Loucy (cell line): ENCODE data around the gene SLC8A2.

Experiments
- H2AFZ ChIP-seq: fragments of 200-600 bp; sonication (generic); 2 replicates; pipeline ENCODE4 v1.6.0; 2016; ENCODE audit warnings: antibody characterized with exemption, mild to moderate bottlenecking, low read length, moderate library complexity
- H3F3A ChIP-seq: fragments of 200-600 bp; 2 replicates; pipeline ENCODE4 v1.6.0; 2016; ENCODE audit warnings: antibody characterized with exemption, low read depth, mild to moderate bottlenecking
- H3K27me3 ChIP-seq: fragments of 200-600 bp; sonication (generic); 2 replicates; pipeline ENCODE4 v1.6.1; 2014; ENCODE audit warnings: low read length, mild to moderate bottlenecking; ENCODE audit not compliant: insufficient read depth, poor library complexity, severe bottlenecking
- H3K36me3 ChIP-seq: fragments of 200-600 bp; sonication (generic); 2 replicates; pipeline ENCODE4 v1.6.1; 2016; ENCODE audit warnings: low read length; ENCODE audit not compliant: insufficient read depth
- H3K4me1 ChIP-seq: fragments of 200-600 bp; sonication (generic); 2 replicates; pipeline ENCODE4 v1.5.1; 2014; ENCODE audit warnings: low read length, mild to moderate bottlenecking; ENCODE audit not compliant: insufficient read depth, poor library complexity, severe bottlenecking
- H3K4me2 ChIP-seq: fragments of 200-600 bp; sonication (generic); 2 replicates; pipeline ENCODE4 v1.6.0; 2014; ENCODE audit warnings: antibody characterized with exemption, low read length, low read depth, mild to moderate bottlenecking; ENCODE audit not compliant: poor library complexity, severe bottlenecking
- H3K4me3 ChIP-seq: fragments of 200-600 bp; sonication (generic); 2 replicates; pipeline ENCODE4 v1.5.1; 2014; ENCODE audit warnings: low read length, mild to moderate bottlenecking, mixed read lengths; ENCODE audit not compliant: poor library complexity, severe bottlenecking
- H3K79me2 ChIP-seq: fragments of 200-600 bp; sonication (generic); 2 replicates; pipeline ENCODE4 v1.6.1; 2014; ENCODE audit warnings: low read length; ENCODE audit not compliant: insufficient read depth
- H3K9ac ChIP-seq: fragments of 200-600 bp; sonication (generic); 2 replicates; pipeline ENCODE4 v1.6.0; 2014; ENCODE audit warnings: mild to moderate bottlenecking, low read depth, low read length, moderate library complexity; ENCODE audit not compliant: poor library complexity, severe bottlenecking
- H3K9me2 ChIP-seq: fragments of 200-600 bp; sonication (generic); replicated peaks from 2 replicates; pipeline ENCODE4 v1.6.1; 2016; ENCODE audit warnings: low read depth, low read length, mixed read lengths
- H3K9me3 ChIP-seq: fragments of 200-600 bp; sonication (generic); 2 replicates; pipeline ENCODE4 v1.6.1; 2014; ENCODE audit warnings: mild to moderate bottlenecking, antibody characterized with exemption, low read length, low read depth; ENCODE audit not compliant: insufficient read depth
- H4K20me1 ChIP-seq: fragments of 200-600 bp; sonication (generic); 2 replicates; pipeline ENCODE4 v1.6.0; 2014; ENCODE audit warnings: antibody characterized with exemption, low read length, mild to moderate bottlenecking; ENCODE audit not compliant: insufficient read depth, poor library complexity, severe bottlenecking
- EZH2phosphoT487 ChIP-seq: fragments of 200-600 bp; IDR thresholded peaks from 2 replicates; pipeline ENCODE4 v1.6.1; 2018; ENCODE audit warnings: antibody characterized with exemption, mild to moderate bottlenecking, moderate library complexity, borderline replicate concordance
- TF ChIP-seq, protein P1 (sequence below): fragments of 200-600 bp; sonication (generic); conservative IDR thresholded peaks from 2 replicates; pipeline ENCODE4 v1.5.1; 2014; ENCODE audit warnings: mild to moderate bottlenecking, antibody characterized with exemption, low read length

SLC8A2 gene

DNA sequence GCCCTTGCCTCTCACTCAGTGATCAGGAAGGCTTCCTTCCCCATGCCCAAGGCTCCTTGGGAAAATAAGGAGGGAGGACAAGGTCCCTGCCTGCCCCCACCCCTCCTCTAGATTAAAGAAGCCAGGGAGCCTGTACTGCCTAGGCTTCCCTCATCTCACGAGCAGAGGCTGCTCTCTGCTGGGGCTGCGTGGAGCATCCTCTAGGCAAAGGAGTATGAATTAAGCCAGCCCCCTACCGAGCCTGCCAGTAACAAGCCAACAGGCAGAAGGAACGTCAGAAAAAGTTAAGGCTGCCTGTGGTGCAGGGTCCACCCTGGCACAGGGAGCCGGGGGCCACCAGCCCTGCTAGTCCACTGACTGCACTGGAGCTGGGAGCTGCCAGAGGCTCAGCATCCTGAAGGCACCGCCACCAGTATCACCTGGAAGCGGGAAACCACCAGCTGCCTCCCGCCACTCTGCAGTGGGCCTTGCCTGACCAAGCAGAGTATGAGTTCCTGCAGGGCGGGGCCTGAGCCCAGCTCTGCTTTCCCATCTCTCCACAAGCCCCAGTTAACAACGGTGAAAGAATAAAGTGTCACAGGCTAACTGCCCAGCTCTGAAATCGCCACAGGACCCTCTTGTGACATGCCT lies 36.3 kb upstream of the SLC8A2 start:
- H3K79me2 ChIP-seq: peaks cover 64% of the 10 kb centered on the region
- TF ChIP-seq, protein P1, sequence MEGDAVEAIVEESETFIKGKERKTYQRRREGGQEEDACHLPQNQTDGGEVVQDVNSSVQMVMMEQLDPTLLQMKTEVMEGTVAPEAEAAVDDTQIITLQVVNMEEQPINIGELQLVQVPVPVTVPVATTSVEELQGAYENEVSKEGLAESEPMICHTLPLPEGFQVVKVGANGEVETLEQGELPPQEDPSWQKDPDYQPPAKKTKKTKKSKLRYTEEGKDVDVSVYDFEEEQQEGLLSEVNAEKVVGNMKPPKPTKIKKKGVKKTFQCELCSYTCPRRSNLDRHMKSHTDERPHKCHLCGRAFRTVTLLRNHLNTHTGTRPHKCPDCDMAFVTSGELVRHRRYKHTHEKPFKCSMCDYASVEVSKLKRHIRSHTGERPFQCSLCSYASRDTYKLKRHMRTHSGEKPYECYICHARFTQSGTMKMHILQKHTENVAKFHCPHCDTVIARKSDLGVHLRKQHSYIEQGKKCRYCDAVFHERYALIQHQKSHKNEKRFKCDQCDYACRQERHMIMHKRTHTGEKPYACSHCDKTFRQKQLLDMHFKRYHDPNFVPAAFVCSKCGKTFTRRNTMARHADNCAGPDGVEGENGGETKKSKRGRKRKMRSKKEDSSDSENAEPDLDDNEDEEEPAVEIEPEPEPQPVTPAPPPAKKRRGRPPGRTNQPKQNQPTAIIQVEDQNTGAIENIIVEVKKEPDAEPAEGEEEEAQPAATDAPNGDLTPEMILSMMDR: no peak
- TF ChIP-seq EZH2phosphoT487: no peak
- peaks cover 33% of the 10 kb centered on the region for H4K20me1 ChIP-seq
- no peak overlapping the region for H2AFZ ChIP-seq
- H3K36me3 ChIP-seq: peaks cover 11% of the 10 kb centered on the region; the same call in 1 of the 2 replicates
- H3K9me3 ChIP-seq: no peaks in the 10 kb centered on the region
- H3F3A ChIP-seq: no peaks in the 10 kb centered on the region
- no peak overlapping the region for H3K9ac ChIP-seq
- no peaks in the 10 kb centered on the region for H3K27me3 ChIP-seq
- no peak overlapping the region for H3K4me3 ChIP-seq
- no peaks in the 10 kb centered on the region for H3K9me2 ChIP-seq
- peak overlapping the region; percentile 2 for H3K4me2 ChIP-seq
- H3K4me1 ChIP-seq: peaks cover 12% of the 10 kb centered on the region

DNA sequence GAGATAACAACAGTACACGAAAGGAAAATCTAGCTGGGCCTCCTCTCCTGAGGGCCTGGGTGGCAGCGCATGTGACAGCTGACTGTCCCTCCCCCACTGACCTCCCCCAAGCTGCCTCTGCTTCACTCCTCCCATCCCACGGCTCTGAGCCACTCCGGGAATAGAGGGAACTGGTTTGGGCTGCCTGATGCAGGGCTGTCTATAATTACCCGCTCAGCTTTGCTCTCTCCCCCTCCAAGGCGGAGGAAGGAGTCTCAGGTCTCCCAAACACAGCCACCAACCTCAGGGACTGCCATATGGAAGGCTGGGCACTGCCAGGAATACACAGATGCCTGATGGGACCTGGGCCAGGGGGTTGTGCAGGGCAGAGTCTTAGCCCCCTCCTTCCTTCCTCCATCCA lies 35.3 kb upstream of the SLC8A2 start:
- no peak overlapping the region for H3K9ac ChIP-seq
- no peaks in the 10 kb centered on the region for H3F3A ChIP-seq
- peaks cover 2% of the 10 kb centered on the region for H3K4me1 ChIP-seq
- TF ChIP-seq, protein P1: no peak
- no peak for TF ChIP-seq EZH2phosphoT487
- H3K36me3 ChIP-seq: peaks cover 18% of the 10 kb centered on the region; the same call in 1 of the 2 replicates
- H3K9me2 ChIP-seq: no peaks in the 10 kb centered on the region
- peaks cover 24% of the 10 kb centered on the region for H4K20me1 ChIP-seq
- H3K4me3 ChIP-seq: no peak overlapping the region
- no peaks in the 10 kb centered on the region for H3K9me3 ChIP-seq
- no peak overlapping the region for H3K4me2 ChIP-seq
- H2AFZ ChIP-seq: no peak overlapping the region
- no peaks in the 10 kb centered on the region for H3K27me3 ChIP-seq
- H3K79me2 ChIP-seq: peaks cover 54% of the 10 kb centered on the region

DNA sequence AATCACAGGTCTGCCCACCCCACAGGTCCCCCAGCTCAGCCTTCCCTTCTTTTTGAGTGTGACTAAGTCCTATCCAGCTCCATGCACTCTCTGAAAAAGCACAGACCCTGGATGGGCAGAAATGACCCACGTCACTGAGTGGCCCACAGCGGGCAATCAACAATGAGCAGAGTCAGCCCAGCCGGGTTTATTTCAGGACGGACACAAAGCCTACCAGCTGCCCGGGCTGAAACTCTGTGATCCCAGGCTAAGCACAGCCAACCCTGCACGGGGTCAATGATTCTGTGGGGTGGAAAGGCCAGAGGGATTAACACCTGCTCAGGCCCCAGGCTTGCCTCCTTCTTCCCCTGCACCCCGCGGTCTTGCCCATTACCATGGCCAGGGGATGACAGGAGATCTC lies 34.8 kb upstream of the SLC8A2 start:
- Histone ChIP-seq H3K79me2 (peaks cover 48% of the 10 kb centered on the region), H3K9ac (no peak overlapping the region), H3K4me3 (no peak overlapping the region), H2AFZ (no peak overlapping the region), H3K9me2 (no peaks in the 10 kb centered on the region), H3F3A (no peaks in the 10 kb centered on the region), H3K36me3 (peaks cover 21% of the 10 kb centered on the region; the same call in 1 of the 2 replicates), H4K20me1 (peaks cover 21% of the 10 kb centered on the region), H3K4me2 (no peak overlapping the region), H3K9me3 (no peaks in the 10 kb centered on the region), H3K4me1 (no peaks in the 10 kb centered on the region), H3K27me3 (no peaks in the 10 kb centered on the region)
- TF ChIP-seq, protein P1: no peak
- no peak for TF ChIP-seq EZH2phosphoT487
